Dendritic cell treated with granulocyte-macrophage colony-stimulating factor and Interleukin-4, amounts not matched to agents 40 ng/mL and 50 ng/mL, for 4 days (primary cell): ENCODE results near the gene LSAMP.

Experiments
- H3K27ac Mint-ChIP-seq: one replicate; pipeline ENCODE4 v1.8.0; 2022; ENCODE audit warnings: mild to moderate bottlenecking, mixed read lengths
- H3K27me3 Mint-ChIP-seq: one replicate; pipeline ENCODE4 v1.8.0; 2022; ENCODE audit warnings: mild to moderate bottlenecking, mixed read lengths
- H3K36me3 Mint-ChIP-seq: one replicate; pipeline ENCODE4 v1.8.0; 2022; ENCODE audit warnings: low read depth, mixed read lengths
- H3K4me1 Mint-ChIP-seq: one replicate; pipeline ENCODE4 v1.8.0; 2022; ENCODE audit warnings: low read depth, mixed read lengths
- H3K4me3 Mint-ChIP-seq: one replicate; pipeline ENCODE4 v1.8.0; 2022; ENCODE audit warnings: mild to moderate bottlenecking, moderate library complexity, mixed read lengths
- H3K9me3 Mint-ChIP-seq: one replicate; pipeline ENCODE4 v1.8.0; 2022; ENCODE audit warnings: mixed read lengths
- intact Hi-C: fragments of 100-400 bp; cut with micrococcal nuclease; formaldehyde crosslinking; loops from one replicate; pipeline ENCODE4 v1.15.0; 2022

LSAMP gene

GRCh38 chr3:116444819-116445310 is 422 bp downstream of the LSAMP start:
- Mint-ChIP-seq H3K27ac (no peak overlapping the region), H3K27me3 (peaks cover 11% of the 10 kb centered on the region), H3K4me1 (no peaks in the 10 kb centered on the region), H3K9me3 (no peaks in the 10 kb centered on the region), H3K4me3 (no peak overlapping the region), H3K36me3 (no peaks in the 10 kb centered on the region)
- intact Hi-C loops = no loop called here

- Mint-ChIP-seq H3K4me3 (no peak overlapping the region), H3K27me3 (peaks cover 11% of the 10 kb centered on the region), H3K9me3 (no peaks in the 10 kb centered on the region), H3K36me3 (no peaks in the 10 kb centered on the region), H3K4me1 (no peaks in the 10 kb centered on the region), H3K27ac (no peak overlapping the region)
- intact Hi-C loops = no loop called here
Observed at GRCh38 chr3:116444115-116444747, 1.1 kb downstream of the LSAMP start.

GRCh38 chr3:116443191-116443661 is 2.1 kb downstream of the LSAMP start:
- Mint-ChIP-seq H3K4me3 (no peak overlapping the region), H3K9me3 (no peaks in the 10 kb centered on the region), H3K36me3 (no peaks in the 10 kb centered on the region), H3K27ac (no peak overlapping the region), H3K27me3 (peaks cover 11% of the 10 kb centered on the region), H3K4me1 (no peaks in the 10 kb centered on the region)
- intact Hi-C loops = no loop called here

GRCh38 chr3:116442331-116443021 is 2.8 kb downstream of the LSAMP start:
- intact Hi-C loops = no loop called here
- H3K27me3 Mint-ChIP-seq = peaks cover 11% of the 10 kb centered on the region
- no peak overlapping the region for H3K4me3 Mint-ChIP-seq
- no peak overlapping the region for H3K27ac Mint-ChIP-seq
- H3K9me3 Mint-ChIP-seq = peaks cover 3% of the 10 kb centered on the region
- H3K4me1 Mint-ChIP-seq = no peaks in the 10 kb centered on the region
- no peaks in the 10 kb centered on the region for H3K36me3 Mint-ChIP-seq

GRCh38 chr3:116441652-116442051 is 3.6 kb downstream of the LSAMP start:
- H3K27ac Mint-ChIP-seq = no peak overlapping the region

DNA sequence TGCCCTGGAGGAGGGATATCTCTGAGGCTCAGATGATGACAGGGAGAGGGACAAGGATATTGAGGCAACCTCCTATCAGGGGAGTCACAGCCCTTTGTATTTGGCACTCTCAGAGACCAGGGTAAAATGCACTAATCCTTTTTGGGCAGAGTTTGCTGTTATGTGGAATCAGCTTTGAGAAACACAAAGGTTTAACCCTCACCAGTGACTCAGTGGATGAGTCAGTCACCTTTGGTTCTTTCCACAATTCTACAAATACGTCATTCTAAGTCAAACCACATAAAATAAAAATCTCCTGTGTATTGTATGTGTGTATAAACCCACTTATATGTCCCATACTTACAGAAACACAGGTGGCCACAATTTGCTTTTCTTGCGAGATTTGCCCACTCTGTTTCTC is 5.1 kb downstream of the LSAMP start:
- Mint-ChIP-seq H3K4me1 (no peaks in the 10 kb centered on the region), H3K4me3 (no peak overlapping the region), H3K9me3 (peaks cover 17% of the 10 kb centered on the region), H3K36me3 (no peaks in the 10 kb centered on the region), H3K27me3 (peaks cover 8% of the 10 kb centered on the region), H3K27ac (no peak overlapping the region)
- intact Hi-C loops = no loop called here

More at GRCh38 chr3:116441652-116442051, 3.6 kb downstream of the LSAMP start:
- Mint-ChIP-seq H3K27me3 (peaks cover 11% of the 10 kb centered on the region), H3K36me3 (no peaks in the 10 kb centered on the region), H3K9me3 (peaks cover 9% of the 10 kb centered on the region), H3K4me3 (no peak overlapping the region), H3K4me1 (no peaks in the 10 kb centered on the region)
- intact Hi-C loops = no loop called here

DNA sequence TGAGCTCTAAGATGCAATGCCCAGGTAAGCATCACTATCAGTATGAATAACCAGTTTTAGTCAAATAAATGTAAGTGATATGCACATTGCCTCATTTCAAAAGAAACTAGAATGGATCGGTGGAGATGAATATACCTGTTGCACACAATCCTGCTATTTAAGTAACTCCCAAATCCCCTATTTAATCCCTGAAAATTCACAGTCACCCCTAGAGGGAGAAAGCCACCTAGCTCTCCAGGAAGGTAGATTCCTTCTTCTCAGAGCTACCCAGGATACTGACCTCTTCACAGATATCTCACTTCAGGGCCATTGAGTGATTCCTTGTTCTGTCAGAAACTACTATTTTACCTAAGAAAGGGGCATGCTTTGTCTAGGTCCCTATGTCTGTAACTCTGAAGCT is 11.7 kb downstream of the LSAMP start:
- intact Hi-C loops = no loop called here
- H3K4me3 Mint-ChIP-seq = no peak overlapping the region
- no peak overlapping the region for H3K27ac Mint-ChIP-seq
- peaks cover 21% of the 10 kb centered on the region for H3K9me3 Mint-ChIP-seq
- H3K4me1 Mint-ChIP-seq = no peaks in the 10 kb centered on the region
- no peaks in the 10 kb centered on the region for H3K27me3 Mint-ChIP-seq
- no peaks in the 10 kb centered on the region for H3K36me3 Mint-ChIP-seq

DNA sequence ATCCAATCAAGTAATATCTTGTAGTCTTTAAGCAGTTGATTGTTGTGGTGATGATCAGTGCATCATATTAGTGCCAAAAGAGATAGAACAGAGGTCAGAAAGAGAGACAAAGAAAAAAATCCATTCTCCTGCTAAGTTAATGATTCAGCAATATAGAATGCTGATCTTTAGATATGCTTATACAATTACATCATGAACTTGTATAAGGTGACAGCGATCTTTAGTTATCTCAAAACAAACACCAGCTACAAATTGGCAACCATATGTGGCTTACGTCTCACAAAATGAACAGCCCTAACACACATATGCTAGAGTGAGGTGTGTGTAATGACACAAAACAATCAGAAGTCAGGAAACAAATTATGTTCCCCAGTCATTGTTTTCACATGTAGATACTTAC is 12.5 kb downstream of the LSAMP start:
- Mint-ChIP-seq H3K4me3 (no peak overlapping the region), H3K36me3 (no peaks in the 10 kb centered on the region), H3K27me3 (no peaks in the 10 kb centered on the region), H3K27ac (no peak overlapping the region), H3K9me3 (peaks cover 21% of the 10 kb centered on the region), H3K4me1 (no peaks in the 10 kb centered on the region)
- intact Hi-C loops = no loop called here

- H3K4me1 Mint-ChIP-seq = no peaks in the 10 kb centered on the region
- H3K4me3 Mint-ChIP-seq = no peak overlapping the region
- no peaks in the 10 kb centered on the region for H3K27me3 Mint-ChIP-seq
- H3K36me3 Mint-ChIP-seq = no peaks in the 10 kb centered on the region
- intact Hi-C loops = no loop called here
- H3K27ac Mint-ChIP-seq = no peak overlapping the region
- H3K9me3 Mint-ChIP-seq = no peaks in the 10 kb centered on the region
Observed at GRCh38 chr3:116429479-116430269, 15.6 kb downstream of the LSAMP start.

DNA sequence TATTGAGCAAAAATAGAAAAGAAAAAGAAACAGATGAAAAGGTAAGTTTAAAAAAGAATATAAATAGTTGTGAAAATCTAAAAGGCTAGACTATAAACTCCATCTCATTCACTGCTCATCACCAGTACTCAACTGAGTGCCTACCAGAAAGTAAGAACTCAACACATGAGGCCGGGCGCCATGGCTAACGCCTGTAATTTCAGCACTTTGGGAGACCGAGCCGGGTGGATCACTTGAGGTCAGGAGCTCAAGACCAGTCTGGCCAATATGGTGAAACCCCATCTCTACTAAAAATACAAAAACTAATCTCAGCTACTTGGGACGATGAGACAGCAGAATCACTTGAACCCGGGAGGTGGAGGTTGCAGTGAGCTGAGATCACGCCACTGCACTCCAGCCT is 19.3 kb downstream of the LSAMP start:
- Mint-ChIP-seq H3K4me1 (no peaks in the 10 kb centered on the region), H3K9me3 (peaks cover 10% of the 10 kb centered on the region), H3K27me3 (no peaks in the 10 kb centered on the region), H3K4me3 (no peak overlapping the region), H3K36me3 (no peaks in the 10 kb centered on the region), H3K27ac (no peak overlapping the region)
- intact Hi-C loops = no loop called here

DNA sequence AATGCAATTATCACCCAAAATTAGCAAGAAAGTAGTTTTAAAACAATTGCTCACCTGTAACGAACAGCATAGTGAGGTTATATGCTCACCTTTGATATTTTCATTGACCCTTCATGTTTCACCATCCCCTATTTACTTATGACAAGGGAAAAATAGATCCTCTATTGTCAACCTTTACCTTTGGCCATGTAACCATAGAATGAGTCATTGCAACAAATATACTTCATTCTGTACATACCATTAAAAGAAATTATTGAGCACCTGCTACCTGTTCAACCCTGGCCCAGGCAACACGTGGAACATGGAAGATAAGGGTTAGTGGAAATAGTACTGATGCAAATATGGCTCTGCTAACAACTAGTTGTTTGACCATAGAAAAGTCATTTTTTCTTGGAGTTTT is 20.2 kb downstream of the LSAMP start:
- intact Hi-C loops = no loop called here
- peaks cover 10% of the 10 kb centered on the region for H3K9me3 Mint-ChIP-seq
- H3K27me3 Mint-ChIP-seq = no peaks in the 10 kb centered on the region
- no peaks in the 10 kb centered on the region for H3K4me1 Mint-ChIP-seq
- H3K4me3 Mint-ChIP-seq = no peak overlapping the region
- H3K27ac Mint-ChIP-seq = no peak overlapping the region
- no peaks in the 10 kb centered on the region for H3K36me3 Mint-ChIP-seq

GRCh38 chr3:116423945-116424344 is 21.3 kb downstream of the LSAMP start:
- Mint-ChIP-seq H3K4me3 (no peak overlapping the region), H3K9me3 (peaks cover 18% of the 10 kb centered on the region), H3K27ac (no peak overlapping the region), H3K4me1 (no peaks in the 10 kb centered on the region), H3K27me3 (no peaks in the 10 kb centered on the region), H3K36me3 (no peaks in the 10 kb centered on the region)
- intact Hi-C loops = no loop called here

DNA sequence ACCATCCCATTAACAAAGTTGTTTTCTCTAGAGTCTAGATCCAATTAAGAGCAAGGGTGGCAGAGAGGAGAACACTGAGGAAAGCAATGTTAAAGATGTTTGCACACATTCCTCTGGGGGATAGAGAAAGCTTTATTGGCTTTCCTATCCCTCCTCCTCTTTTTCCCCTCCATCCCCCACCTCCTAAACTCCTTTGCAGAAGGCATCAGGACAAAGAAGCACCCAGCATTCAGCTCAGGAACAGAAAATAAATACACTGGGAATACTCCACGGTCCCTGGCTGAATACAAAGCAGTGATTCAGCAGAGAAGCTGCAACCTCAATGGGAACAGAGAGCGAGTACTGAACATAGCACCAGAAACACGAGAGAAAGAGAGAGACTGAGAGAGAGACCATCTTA is 21.9 kb downstream of the LSAMP start:
- Mint-ChIP-seq H3K4me3 (no peak overlapping the region), H3K27ac (no peak overlapping the region), H3K36me3 (no peaks in the 10 kb centered on the region), H3K4me1 (no peaks in the 10 kb centered on the region), H3K9me3 (peaks cover 24% of the 10 kb centered on the region), H3K27me3 (no peaks in the 10 kb centered on the region)
- intact Hi-C loops = no loop called here

GRCh38 chr3:116417151-116417550 is 28.1 kb downstream of the LSAMP start:
- no peaks in the 10 kb centered on the region for H3K27me3 Mint-ChIP-seq
- H3K27ac Mint-ChIP-seq = no peak overlapping the region
- no peaks in the 10 kb centered on the region for H3K36me3 Mint-ChIP-seq
- intact Hi-C loops = no loop called here
- H3K4me1 Mint-ChIP-seq = no peaks in the 10 kb centered on the region
- no peak overlapping the region for H3K4me3 Mint-ChIP-seq
- peaks cover 28% of the 10 kb centered on the region for H3K9me3 Mint-ChIP-seq
